GM21447 (cell line): Measurements from ENCODE around the gene BICD1.

Experiments used
- ATAC-seq: cut with Tn5 transposase; IDR thresholded peaks from one replicate; pipeline ENCODE4 v1.9.1; 2021; ENCODE audit not compliant: unreplicated experiment

Gene BICD1

DNA sequence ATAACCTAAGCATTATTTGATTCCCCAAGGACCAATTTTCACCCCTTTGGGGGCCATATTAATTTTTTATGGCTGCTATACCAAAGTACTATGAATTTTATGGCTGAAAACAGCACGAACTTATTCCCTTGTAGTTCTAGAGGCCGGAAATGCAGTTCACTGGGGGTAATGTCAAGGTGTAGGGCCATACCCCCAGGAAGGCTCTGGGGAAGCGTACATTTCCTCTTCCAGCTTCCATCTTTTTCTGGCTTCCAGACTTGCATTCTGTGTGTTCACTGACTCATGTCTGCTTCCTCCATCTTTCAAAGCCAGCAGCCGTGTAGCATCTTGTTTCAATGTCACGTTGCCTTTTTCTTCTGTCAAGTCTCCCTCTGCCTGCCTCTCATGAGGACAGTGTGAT lies 133.5 kb downstream of the BICD1 start:
- ATAC-seq: no peak

DNA sequence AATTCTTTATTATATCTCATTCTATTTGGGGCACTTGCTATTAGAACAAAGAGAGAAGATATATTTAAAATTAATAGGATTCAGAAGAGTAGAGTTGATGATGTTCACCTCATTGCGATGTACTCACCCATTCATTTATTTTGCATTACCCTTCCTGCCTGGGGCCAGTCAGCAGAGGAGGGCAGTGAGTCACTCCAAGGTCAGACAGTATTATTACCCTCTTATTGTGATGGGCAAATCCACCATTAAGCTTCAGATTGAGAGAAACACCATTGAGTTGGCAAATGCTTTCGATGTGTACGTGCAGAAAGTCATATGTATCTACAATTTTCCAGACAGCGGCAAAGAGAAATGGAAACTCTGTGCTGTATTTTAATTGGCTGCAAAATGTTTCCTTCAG lies 134.2 kb downstream of the BICD1 start:
- no peak for ATAC-seq

DNA sequence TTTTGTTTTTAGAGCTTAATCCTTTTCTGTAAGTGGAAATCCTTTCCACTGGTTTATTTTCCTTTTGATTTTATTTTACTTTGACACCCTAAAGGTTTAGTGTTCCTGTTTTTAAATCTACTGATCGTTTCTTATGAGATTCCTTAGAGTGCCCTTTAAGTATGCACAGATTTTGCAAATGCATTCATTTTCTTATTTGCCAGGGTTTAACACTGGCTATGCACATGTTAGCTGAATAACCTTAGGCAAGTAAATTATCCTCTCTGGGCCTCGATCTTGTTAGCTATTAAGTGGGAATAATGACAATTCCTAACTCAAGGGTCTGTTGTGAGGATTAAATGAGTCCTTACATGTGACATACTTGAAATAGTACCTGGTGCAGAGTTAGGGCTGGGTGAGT lies 136.0 kb downstream of the BICD1 start:
- ATAC-seq: no peak

DNA sequence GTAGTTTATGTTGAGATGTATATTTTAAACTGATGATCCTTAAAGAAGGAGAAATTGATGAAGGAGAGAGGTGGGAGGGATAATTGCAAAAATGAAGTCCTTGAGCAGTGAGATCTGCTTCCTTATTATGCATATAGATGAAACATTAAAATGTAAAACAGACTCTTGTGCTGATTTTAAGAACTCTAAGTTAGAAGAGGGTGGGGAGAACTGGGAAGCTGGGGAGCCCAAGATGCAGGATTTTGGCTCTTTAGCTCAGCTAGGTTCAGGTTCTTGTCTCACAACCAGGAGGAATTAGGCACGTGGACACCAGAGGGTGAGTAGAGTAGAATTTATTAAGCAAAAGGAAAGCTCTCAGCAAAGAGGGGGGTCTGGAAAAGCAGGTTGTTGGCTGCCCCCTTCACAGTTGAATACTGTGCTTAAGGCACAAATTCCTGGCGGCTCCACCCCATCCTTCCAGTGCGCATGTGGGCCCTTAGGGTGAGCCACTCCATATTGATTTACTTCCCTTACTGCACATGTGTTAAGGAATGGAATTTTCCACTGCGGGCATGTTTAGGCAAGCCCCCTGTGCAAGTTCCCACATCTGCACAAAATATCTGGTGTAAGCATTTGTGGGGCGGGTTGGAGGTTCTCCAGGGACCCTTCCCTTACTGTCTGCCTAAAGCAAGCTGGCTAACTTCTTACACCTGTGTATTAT lies 141.9 kb downstream of the BICD1 start:
- no peak for ATAC-seq

DNA sequence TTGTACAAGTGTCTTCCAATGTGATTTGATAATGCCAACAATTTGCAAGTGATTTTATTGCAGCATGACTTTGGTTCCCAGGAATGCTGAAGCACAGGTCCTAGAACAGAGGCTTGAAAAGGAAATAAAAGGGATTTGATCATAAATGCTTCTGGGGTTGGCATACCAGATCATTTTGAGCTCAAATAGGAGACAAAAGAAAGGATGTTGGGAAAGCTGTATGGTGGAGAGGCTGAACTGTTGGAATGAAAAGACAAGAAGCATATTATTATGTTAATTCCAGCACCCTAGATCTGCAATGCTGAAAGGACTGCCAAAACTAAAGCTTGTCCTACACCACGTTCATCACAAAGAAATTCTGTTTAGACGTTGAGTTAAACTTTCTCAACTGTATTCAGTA lies 143.1 kb downstream of the BICD1 start:
- ATAC-seq: no peak

DNA sequence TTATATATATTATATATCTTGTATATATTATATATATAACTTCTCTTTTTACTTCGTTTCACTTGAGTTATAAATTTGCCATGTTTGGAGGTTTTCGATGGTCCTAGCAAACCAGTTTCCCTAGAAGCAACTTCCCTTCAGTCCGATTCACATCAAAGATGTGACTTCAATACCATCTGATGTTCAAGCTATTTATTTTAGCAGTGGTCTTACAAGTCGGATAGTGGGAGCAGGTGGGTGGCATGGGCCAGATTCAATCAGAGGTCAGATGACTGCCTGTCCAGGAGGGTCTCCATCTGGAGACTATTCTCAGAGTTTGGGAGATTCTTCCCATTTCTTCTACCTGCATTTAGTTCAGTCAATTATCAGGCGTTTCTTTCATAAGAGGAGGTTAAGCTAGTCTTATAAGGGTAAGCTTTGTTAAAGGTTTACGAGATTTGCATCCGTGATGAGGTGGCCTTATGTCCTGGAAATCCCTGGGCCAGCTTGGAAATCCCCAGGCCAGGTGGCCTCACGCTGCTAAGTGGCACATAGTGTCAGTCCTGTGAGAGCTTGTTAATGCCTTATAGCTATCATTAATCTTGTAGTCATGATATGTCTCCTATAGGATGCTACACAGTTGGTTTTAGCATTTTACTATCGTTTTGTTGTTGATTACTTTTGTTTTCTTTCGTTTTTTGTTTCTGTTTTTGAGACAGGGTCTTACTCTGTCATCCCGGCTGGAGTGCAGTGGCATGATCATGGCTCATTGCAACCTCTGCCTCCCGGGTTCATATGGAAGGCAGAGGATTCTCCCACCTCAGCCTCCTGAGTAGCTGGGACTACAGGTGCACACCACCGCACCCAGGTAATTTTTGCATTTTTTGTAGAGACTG lies 145.8 kb downstream of the BICD1 start:
- ATAC-seq: peak; percentile 86

DNA sequence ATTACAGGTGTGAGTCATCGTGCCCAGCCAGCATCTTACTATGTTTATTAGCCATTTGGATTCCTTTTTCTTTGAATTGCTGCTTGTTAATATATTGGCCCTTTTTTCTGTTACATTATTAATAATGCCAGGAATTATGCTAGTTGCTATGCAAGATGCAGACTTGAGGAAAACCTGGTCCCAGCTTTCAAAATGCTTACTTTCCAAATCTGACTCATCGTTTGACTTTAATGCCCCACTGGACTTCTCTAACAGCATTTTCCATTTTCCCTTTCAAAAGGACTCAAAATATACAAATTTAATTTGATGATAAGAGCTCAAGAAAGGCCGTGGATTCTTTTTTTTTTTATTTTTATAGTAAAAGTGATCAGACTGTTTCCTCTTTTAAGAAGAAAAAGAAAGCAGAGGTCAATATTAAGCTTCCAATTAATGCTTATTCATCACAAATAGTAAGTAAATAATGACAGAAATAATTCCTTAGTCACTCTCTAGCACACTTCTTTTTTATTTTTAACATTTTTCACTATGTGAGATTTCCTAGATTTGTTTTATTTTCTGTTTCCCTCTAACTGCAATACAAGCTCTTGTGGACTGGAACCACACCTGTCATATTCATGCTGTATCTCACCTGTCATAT lies 146.6 kb downstream of the BICD1 start:
- no peak for ATAC-seq

DNA sequence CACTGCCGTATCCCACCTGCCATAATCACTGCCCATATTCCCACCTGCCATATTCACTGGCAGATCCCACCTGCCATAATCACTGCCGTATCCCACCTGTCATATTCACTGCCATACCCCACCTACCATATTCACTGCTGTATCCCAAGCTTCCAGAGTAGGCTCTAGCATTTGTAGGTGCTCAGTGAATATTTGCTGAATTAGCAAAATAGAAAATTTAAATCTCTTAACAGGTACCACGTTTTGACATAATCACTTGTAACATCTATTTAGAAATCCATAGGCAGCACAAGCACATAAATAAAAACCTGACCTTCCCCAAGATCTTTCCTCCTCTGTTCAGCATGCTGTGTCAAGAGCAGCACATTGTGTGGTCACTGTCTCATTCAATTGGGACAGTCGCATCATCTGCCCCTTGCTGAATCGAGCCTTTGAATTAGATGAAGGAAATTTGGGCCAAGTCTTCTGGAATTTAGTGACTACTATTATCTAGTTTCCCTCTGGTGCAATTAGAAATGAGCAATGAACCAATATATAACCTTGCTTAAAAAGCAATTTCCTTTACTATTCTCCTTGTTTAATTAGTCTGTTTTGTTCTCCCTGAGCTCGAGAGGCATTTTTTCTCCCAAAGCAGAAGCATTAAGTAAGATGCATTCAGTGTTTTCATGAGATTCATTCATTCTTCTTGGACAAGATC lies 147.8 kb downstream of the BICD1 start:
- no peak for ATAC-seq

DNA sequence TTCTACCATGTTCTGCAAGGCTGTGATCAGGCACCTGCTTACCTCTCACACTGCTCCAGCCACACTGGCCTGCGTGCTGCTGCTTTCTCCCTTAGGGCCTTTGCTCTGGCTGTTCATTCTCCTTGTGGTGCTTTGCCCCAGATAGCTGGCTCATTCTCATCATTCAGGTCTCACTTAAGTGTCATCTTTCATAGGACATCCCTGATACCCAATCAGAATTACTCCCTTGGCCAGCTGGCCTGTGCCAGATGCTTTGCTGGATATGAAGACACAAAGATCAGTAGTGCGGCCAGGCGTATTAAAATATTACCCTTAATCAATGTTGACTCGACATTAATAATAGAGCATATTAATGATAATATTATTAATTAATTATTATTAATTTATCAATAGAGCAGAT lies 148.9 kb downstream of the BICD1 start:
- ATAC-seq: no peak

DNA sequence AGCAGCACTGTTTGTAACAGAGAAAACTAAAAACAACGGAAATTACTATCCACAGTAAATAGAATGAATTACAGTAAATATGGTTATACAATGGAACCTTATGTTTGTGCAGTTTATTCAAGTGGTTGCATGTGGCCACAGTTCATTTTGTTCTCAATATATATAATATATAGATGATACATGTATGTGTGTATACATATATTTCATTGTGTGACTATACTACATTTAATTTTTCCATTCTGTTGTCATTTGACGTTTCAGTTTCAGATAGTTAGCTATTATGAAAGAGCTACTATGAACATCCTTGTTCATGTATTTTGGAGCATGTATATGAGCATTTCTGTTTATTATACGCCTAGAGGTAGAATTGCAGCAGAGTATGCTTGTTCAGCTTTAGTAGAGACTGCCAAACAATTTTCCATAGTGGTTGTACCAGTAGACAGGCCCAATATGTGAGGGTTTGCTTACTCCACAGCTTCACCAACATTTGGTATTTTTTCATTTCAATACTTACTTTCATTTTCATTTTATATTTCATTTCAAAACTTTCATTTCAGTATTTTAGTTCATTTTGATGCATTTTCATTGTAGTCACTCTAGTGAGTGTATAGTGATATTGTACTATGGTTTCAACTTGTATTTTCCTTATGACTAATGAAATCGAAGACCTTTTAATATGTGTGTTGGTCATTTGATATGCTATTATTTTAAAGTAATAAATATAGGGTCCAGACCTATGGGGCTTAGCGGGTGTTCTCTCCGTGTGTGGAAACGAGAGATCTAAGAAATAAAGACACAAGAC lies 151.2 kb downstream of the BICD1 start:
- ATAC-seq: no peak

DNA sequence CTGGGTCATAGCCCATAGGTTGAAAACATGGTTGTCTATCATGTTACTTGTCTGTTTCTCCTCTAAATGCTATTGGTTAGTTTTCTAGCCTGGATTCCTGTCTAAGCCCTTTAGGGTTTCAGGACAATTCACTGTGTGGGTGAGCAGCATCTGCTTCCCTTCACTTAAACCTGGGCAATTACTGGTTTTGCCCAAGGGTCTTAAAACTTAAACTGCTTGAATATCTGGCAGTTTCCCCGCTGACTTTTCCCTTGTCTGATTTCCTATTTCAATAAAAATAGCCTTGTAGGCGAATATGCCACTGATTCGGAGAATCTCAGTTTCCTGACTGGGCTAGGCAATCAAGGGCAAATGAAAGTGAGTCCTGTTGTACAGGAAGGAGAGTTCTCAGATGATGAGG lies 154.0 kb downstream of the BICD1 start:
- no peak for ATAC-seq

DNA sequence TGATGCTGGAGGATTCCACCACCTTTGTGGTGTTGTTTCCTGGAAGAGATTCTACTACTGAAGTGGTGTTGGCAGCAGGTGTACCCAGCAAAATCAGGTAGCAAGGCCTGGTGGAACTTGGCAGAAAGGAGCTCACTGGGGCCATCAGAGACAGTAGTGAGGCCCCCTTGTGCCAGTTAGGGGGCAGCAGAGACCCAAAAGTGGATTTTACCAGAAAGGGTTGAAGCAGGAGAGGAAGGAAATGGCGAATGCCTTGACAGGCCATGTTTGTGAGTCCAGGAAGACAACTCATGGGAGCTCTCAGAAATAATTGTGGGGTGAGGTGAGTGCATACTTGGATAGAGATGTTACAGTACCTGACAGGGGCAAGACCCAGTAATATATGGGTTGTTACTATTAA lies 155.0 kb downstream of the BICD1 start:
- no peak for ATAC-seq

DNA sequence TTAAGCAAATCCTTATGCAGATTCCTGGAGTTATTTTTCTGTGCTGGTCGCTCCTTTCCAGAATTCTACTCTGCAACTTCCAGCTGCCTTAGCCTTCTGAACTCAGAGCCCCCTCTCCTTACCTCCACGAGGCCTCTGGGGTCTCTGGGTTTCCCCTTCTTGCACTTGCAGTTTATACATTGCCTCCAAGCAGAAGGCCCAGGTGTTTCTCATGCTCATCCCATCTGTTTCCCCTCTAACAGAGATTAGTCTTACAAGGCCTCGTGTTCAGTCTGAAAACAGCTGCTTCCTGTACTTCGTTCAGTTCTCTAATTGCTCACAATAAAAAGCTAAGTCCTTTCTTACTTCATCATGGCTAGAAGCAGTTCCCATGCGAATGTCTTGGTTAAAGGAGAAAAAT lies 158.3 kb downstream of the BICD1 start:
- ATAC-seq: peak; percentile 90

DNA sequence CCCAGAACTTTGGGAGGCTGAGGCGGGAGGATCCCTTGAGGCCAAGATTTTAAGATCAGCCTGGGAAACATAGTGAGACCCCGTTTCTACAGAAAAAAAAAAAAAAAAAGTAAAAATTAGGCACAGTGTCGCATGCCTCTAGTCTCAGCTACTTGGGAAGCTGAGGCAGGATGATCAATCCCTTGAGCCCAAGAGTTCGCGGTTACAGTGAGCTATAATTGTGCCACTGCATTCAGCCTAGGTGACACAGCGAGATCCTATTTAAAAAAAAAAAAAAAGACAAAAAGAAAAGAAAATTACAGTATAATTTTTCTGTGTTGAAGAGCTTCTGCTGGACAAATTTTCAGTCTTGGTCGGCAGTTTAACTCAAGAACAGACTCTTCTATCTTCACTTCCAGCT lies 158.8 kb downstream of the BICD1 start:
- ATAC-seq: no peak

DNA sequence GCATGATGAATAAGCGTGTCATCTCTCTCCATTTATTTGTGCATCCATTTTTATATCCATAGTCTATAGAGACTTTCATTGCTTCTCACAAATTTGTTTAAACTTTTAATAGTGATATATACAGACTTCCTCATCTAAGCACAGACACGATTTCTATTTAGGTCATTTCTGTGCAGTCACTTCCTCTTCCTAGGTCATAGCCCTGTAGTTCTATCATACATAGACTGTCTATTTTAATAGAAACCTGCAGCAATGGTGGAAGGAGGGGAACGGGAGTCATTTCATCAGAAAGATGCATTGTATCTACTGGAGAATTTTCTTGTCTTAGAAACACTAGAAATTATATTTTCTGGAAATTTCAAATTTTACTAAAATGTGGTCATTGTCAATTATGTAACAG lies 159.3 kb downstream of the BICD1 start:
- ATAC-seq: peak; percentile 50

DNA sequence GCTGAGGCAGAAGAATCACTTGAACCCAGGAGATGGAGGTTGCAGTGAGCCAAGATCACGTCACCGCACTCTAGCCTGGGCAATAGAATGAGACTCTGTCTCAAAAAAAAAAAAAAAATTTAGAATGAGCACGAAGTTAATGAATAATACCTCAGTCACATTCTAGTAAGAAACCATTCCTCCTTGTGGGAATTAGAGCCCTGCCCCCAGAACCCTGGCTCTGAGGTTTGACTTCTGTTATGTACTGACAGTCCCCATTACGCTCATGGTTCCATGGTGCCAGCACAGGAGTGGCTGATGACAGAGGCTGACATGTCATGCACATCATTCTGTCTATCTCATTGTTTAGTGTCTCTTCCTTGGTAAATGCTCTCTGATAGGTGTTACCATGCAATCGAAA lies 160.1 kb downstream of the BICD1 start:
- no peak for ATAC-seq

DNA sequence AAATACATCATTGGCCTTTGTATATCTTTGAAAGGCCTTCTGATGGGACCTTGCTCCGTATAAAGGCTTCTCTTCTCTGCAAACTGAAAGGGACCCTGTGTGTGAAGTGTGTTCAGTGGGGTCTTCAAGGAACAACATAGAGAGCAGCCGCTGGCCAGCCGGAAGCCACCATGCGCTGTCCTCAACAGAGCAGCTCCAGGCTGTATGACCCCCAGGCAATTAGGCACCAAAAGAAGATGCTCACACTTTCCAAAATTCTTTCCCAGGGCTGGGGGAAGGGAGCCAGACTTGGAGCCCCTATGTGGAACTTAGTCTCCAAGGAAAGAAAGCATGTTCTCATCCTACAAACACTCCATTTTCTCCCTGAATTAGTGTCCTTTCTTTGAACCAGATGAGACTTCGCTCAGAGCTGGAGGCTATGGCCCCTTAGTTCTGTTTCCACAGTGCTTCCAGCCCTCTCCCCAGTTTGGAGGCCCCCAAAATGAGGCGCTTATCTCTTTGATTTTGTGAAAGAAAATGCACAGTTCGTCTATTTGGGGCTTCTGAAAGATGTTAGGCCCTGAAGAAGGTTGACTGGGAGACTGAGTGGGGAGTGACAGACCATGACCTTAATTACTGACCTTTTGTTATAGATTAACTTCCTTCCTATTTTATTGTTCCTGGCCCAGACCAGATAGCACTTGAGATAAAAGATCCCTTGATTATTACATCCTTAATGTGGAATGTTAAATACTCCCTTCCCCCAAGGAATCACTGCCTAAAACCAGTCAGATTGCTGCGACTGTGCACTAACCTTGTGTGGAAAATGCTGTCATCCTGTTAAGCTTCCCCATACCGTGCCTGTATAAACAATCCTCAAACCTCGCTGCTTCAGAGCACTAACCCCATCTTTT lies 164.4 kb downstream of the BICD1 start:
- ATAC-seq: no peak

DNA sequence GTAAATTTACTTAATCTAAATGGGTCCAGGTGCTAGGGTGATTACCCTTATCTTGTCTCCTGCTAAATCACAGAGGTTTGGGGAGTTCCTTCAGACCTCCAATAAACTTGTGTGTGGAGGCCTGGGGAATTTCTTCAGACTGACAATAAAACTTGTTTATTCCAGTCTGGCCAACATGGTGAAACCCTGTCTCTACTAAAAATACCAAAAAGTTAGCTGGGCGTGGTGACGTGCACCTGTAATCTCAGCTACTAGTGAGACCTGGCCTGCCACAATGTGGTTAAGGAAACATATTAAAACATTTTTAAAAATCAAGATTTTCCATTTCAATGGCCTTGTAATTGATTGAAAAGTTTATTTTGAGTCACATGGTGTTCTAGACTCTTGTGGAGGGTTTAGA lies 165.8 kb downstream of the BICD1 start:
- ATAC-seq: peak; percentile 47

DNA sequence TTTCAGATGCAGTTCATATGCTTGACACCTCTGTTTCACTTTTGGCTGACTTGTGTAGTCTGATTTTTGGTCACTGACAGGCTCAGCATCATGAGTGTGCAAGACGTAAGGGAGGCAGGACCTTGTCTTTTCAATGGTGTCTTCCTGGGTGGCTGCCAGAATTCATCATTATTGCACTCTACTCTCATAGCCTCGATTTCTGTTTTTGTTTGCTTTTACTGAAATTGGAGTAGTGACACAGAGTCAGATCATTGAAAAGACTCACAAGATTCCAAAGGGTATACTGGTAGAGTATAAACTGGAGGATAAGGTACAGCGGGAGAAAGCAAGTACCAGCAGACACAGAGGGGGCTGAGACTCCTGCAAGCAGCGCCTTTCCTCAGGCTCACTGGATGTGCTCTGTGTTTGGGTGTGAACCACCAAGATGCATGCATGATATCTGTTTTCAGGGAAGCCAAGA lies 166.4 kb downstream of the BICD1 start:
- peak; percentile 71 for ATAC-seq

DNA sequence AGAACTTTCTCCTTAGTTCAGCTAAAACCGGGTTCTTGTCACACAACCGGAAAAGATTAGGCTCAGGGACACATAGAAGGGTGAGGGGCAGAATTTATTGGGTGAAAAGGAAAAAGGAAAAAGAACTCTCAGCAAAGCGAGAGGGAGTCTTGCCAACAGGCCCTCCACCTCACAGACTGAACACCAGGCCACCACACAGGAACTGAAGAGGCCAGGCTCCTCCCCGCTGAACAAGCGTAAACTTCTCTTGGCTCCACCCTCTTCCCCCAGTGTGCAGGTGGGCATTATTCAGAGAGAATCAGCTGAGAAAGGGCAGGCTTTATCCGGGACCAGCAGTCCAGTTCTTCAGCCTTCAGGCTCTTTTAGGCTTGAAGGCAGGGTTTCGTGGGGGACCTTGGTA lies 167.1 kb downstream of the BICD1 start:
- peak; percentile 83 for ATAC-seq
